Nephron (organoid): ENCODE results near the gene RUFY1.

ENCODE experiments used
- H3K27ac Mint-ChIP-seq, 3 experiments: 2 replicates each; pipeline ENCODE4 v1.8.0; 2020; ENCODE audit warnings: mixed read lengths in 3 of 3, mild to moderate bottlenecking in 2 of 3, moderate library complexity in 1 of 3
- H3K27me3 Mint-ChIP-seq: 2 replicates; pipeline ENCODE4 v1.8.0; 2021; ENCODE audit warnings: low read depth, mild to moderate bottlenecking, moderate library complexity, mixed read lengths
- H3K36me3 Mint-ChIP-seq: 2 replicates; pipeline ENCODE4 v1.8.0; 2020; ENCODE audit warnings: low read depth, mixed read lengths
- H3K4me1 Mint-ChIP-seq: 2 replicates; pipeline ENCODE4 v1.8.0; 2020; ENCODE audit warnings: mixed read lengths
- H3K4me3 Mint-ChIP-seq, 3 experiments: 2 replicates each; pipeline ENCODE4 v1.8.0; 2020; ENCODE audit warnings: mild to moderate bottlenecking in 3 of 3, mixed read lengths in 3 of 3, moderate library complexity in 2 of 3
- H3K9me3 Mint-ChIP-seq: 2 replicates; pipeline ENCODE4 v1.8.0; 2020; ENCODE audit warnings: mixed read lengths
- TF ChIP-seq, protein P1 (sequence below), 3 experiments: fragments of 200-600 bp; sonication (generic); IDR thresholded peaks; one replicate each; pipeline ENCODE4 v1.5.0; 2021; ENCODE audit warnings: antibody characterized with exemption in 3 of 3; ENCODE audit not compliant: unreplicated experiment in 3 of 3

Gene RUFY1

DNA sequence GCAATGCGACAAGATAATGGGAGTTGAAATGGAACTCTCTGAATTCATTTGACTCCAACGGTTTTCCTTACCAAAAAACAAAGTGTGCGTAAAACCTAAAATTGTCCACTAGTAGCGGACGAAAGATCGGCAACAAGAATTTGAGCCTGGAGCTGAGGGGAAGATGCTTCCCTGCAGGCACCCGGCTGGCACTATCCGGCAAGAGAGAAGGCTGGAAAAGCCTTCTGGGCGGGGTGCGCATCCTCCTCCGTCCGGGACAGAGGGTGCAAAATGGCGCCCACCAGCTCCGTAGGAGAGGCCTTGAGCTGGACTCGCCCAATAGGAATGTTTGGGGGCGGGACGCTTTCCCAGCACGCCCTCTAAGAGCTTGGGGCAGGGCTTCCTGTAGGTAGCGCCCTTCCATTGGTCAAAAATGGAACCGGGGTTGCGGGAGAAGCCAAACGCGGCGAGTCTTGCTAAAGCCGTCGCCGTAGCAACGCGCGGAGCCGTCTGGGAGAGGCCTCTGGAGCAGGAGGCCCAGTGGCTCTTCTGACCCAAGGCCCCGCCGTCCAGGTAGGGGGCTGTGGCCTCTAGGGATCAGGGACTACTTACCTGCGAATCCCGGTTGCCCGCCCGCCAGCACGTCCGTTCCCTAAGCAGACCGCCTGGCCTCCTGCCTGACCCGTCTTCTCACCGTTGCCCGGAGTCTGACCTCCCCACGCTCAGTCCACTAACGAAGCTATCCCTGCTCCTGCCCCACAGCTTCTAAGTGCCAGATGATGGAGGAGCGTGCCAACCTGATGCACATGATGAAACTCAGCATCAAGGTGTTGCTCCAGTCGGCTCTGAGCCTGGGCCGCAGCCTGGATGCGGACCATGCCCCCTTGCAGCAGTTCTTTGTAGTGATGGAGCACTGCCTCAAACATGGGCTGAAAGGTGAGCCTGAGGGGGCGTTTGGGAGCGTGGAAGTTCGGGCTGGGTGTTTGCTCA is 9.2 kb downstream of the RUFY1 start:
- TF ChIP-seq, protein P1, sequence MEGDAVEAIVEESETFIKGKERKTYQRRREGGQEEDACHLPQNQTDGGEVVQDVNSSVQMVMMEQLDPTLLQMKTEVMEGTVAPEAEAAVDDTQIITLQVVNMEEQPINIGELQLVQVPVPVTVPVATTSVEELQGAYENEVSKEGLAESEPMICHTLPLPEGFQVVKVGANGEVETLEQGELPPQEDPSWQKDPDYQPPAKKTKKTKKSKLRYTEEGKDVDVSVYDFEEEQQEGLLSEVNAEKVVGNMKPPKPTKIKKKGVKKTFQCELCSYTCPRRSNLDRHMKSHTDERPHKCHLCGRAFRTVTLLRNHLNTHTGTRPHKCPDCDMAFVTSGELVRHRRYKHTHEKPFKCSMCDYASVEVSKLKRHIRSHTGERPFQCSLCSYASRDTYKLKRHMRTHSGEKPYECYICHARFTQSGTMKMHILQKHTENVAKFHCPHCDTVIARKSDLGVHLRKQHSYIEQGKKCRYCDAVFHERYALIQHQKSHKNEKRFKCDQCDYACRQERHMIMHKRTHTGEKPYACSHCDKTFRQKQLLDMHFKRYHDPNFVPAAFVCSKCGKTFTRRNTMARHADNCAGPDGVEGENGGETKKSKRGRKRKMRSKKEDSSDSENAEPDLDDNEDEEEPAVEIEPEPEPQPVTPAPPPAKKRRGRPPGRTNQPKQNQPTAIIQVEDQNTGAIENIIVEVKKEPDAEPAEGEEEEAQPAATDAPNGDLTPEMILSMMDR (IDR thresholded peaks at IDR 0.05; ENCODE audit: unreplicated experiment in 3 of 3), result no peak
- H3K27me3 Mint-ChIP-seq, result no peaks in the 10 kb centered on the region
- peaks cover 25% of the 10 kb centered on the region for H3K36me3 Mint-ChIP-seq
- H3K27ac Mint-ChIP-seq, result peak overlapping the region; percentile 96 to 99 (median 96)
- no peaks in the 10 kb centered on the region for H3K9me3 Mint-ChIP-seq
- peak overlapping the region; percentile 92 to 98 (median 94) for H3K4me3 Mint-ChIP-seq
- peaks cover 14% of the 10 kb centered on the region for H3K4me1 Mint-ChIP-seq

DNA sequence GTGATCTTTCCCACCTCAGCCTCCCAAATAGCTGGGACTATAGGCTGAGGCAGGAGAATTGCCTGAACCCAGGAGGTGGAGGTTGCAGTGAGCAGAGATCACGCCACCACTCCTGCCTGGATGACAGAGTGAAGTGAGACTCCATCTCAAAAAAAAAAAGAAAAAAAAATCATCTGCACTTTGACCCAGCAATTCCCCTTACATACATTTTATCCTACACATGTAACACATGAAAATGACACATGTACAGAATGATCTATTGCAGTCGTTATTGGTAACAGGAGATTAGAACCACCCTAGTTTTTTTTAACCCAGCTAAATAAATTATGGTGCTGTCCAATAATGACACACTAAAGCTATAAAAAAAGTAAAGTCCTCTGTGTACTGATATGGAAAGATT is 14.2 kb downstream of the RUFY1 start:
- peaks cover 9% of the 10 kb centered on the region for H3K4me1 Mint-ChIP-seq
- TF ChIP-seq, protein P1 (IDR thresholded peaks at IDR 0.05; ENCODE audit: unreplicated experiment in 3 of 3), result no peak
- H3K27ac Mint-ChIP-seq, result no peak overlapping the region

DNA sequence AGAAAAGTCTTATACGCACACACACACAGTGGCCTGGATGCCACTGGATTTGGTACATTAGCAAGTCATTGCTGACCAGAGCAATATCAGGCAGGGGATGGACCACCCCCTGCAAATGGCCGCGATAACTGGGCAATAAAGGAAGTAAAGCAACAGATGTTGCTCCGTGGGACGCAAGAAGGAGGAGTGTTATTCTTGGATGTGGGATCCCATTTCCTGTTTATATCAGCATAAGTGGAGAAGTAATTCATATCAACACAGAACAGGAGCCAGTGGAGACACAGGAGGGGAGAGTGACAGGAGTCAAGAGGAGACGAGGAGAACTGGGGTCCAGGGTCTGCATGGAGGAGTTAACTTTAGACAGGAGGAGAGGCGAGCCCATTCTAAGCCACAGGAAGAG is 18.4 kb downstream of the RUFY1 start:
- peaks cover 6% of the 10 kb centered on the region for H3K4me1 Mint-ChIP-seq
- H3K27me3 Mint-ChIP-seq, result no peaks in the 10 kb centered on the region
- H3K27ac Mint-ChIP-seq, result peak overlapping the region; percentile 28 to 63 (median 36)
- H3K36me3 Mint-ChIP-seq, result peaks cover 61% of the 10 kb centered on the region
- TF ChIP-seq, protein P1 (IDR thresholded peaks at IDR 0.05; ENCODE audit: unreplicated experiment in 3 of 3), result no peak
- no peaks in the 10 kb centered on the region for H3K9me3 Mint-ChIP-seq
- peak overlapping the region in 2 of 3 experiments; percentile 46 to 48 for H3K4me3 Mint-ChIP-seq

More for the DNA sequence above, 14.2 kb downstream of the RUFY1 start:
- no peak overlapping the region for H3K4me3 Mint-ChIP-seq
- H3K27me3 Mint-ChIP-seq, result no peaks in the 10 kb centered on the region
- H3K36me3 Mint-ChIP-seq, result peaks cover 48% of the 10 kb centered on the region
- H3K9me3 Mint-ChIP-seq, result no peaks in the 10 kb centered on the region

DNA sequence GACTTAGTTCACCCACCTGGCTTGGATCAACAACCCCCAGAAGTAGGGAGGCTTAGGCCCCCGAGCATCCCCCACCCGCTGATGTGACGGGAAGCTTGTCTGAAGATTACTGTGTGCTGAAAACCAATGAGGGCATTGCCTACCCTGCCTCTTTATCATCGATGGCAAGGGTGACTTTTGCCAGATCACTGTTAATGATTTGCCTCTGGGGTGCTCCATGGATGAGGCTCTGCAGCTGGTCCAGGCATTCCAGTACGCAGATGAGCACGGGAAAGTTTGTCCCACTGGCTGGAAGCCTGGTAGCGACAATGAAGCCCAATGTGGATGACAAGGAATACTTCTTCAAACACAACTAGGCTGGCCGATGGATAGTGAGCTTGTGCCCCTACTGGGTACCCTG is 22.0 kb downstream of the RUFY1 start:
- Mint-ChIP-seq H3K27ac (no peak overlapping the region), H3K27me3 (no peaks in the 10 kb centered on the region), H3K9me3 (no peaks in the 10 kb centered on the region), H3K4me3 (no peak overlapping the region), H3K4me1 (peaks cover 6% of the 10 kb centered on the region), H3K36me3 (peaks cover 66% of the 10 kb centered on the region)
- TF ChIP-seq, protein P1 (IDR thresholded peaks at IDR 0.05; ENCODE audit: unreplicated experiment in 3 of 3), result no peak

DNA sequence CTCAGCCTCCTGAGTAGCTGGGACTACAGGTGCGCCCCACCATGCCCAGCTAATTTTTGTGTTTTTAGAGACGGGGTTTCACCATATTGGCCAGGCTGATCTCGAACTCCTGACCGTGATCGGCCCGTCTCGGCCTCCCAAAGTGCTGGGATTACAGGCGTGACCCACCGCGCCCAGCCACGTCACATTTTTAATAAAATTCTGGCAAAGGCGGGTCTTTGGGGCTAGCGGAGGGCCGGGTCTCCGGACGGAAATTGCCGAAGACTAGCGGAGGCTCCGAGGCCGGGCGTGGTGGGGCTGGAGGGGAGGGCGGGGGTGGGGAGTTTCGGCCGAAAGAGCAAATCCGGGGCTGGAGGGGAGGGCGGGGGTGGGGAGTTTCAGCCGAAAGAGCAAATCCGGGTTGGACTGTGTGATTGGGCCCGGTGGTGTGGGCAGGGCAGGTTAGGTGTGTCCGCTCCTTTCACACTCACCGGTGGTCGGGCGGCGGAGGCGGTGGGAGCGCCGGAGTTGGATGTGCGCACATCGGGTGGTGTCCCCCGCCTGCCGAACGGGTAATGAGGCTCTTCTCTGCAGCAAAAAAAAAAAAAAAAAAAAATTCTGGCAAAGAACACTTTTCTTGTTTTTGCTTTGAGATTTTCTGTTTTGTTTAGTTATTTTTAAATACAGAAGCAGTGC is 27.1 kb downstream of the RUFY1 start:
- no peaks in the 10 kb centered on the region for H3K9me3 Mint-ChIP-seq
- no peaks in the 10 kb centered on the region for H3K4me1 Mint-ChIP-seq
- no peak overlapping the region for H3K4me3 Mint-ChIP-seq
- peaks cover 68% of the 10 kb centered on the region for H3K36me3 Mint-ChIP-seq
- H3K27ac Mint-ChIP-seq, result no peak overlapping the region
- no peaks in the 10 kb centered on the region for H3K27me3 Mint-ChIP-seq
- TF ChIP-seq, protein P1 (IDR thresholded peaks at IDR 0.05; ENCODE audit: unreplicated experiment in 3 of 3), result no peak
